Measurements from ENCODE around the gene EXOC6B.

The EXOC6B gene

GRCh38 chr2:72127401-72128058, 698.3 kb downstream of the EXOC6B start:
- no peak for DNase-seq (ENCODE audit: low read depth in 2 of 3, low spot score in 1 of 3)

- DNase-seq (ENCODE audit: low read depth in 2 of 3, low spot score in 1 of 3) = no peak
Observed at GRCh38 chr2:72126186-72127100, 699.4 kb downstream of the EXOC6B start.
